GM12872 (cell line): ENCODE results near the gene NEUROG1.

Source experiments
- TF ChIP-seq, protein P1 (sequence below): IDR thresholded peaks from 3 replicates; pipeline ENCODE4 v1.5.1; 2011; ENCODE audit warnings: low read depth, mild to moderate bottlenecking, low read length, moderate library complexity; ENCODE audit not compliant: insufficient read depth

The NEUROG1 gene

GRCh38 chr5:135533794-135534193 is 2.0 kb downstream of the NEUROG1 start:
- TF ChIP-seq, protein P1, sequence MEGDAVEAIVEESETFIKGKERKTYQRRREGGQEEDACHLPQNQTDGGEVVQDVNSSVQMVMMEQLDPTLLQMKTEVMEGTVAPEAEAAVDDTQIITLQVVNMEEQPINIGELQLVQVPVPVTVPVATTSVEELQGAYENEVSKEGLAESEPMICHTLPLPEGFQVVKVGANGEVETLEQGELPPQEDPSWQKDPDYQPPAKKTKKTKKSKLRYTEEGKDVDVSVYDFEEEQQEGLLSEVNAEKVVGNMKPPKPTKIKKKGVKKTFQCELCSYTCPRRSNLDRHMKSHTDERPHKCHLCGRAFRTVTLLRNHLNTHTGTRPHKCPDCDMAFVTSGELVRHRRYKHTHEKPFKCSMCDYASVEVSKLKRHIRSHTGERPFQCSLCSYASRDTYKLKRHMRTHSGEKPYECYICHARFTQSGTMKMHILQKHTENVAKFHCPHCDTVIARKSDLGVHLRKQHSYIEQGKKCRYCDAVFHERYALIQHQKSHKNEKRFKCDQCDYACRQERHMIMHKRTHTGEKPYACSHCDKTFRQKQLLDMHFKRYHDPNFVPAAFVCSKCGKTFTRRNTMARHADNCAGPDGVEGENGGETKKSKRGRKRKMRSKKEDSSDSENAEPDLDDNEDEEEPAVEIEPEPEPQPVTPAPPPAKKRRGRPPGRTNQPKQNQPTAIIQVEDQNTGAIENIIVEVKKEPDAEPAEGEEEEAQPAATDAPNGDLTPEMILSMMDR, result no peak

DNA sequence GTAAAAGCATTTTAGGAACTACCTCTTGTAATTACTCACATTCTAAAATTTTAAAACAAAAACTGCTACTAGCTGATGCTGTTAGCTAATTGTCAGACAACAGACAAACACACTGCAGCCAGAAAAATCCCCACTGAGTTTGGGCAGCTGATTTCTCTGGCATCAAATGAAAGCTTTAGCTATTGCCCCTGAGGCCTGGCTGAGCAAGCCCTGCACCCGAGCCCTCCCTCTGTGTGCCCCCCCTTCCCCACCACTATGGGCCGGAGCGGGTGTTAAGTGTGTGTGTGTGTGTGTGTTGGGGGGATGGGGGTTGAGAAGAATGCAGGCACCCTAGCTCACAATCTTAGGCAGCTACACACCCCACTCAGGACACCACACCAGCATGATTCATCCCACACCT is 2.4 kb downstream of the NEUROG1 start:
- TF ChIP-seq, protein P1, result no peak

- TF ChIP-seq, protein P1, result no peak
Observed at GRCh38 chr5:135526924-135527323, 8.8 kb downstream of the NEUROG1 start.

- TF ChIP-seq, protein P1, result no peak
Observed at GRCh38 chr5:135521964-135522363, 13.8 kb downstream of the NEUROG1 start.

- TF ChIP-seq, protein P1, result no peak
Observed at GRCh38 chr5:135517631-135518030, 18.1 kb downstream of the NEUROG1 start.

DNA sequence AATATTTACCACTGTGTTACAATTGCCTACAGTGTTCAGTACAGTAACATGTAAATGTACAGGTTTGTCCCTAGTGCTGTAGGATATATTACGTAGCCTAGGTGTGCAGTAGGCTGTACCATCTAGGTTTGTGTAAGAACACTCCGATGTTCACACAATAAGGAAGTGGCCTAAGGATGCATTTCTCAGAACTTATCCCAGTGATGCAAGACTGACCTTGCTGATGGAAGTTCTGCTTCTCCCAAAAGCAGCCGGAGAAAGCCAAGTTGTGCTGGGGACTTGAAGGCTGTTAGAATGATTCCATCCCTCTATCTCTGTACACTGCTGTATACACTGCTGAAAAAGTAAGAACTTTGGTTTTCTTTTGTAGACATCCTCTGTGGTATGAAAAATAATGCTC is 21.6 kb downstream of the NEUROG1 start:
- TF ChIP-seq, protein P1, result no peak

GRCh38 chr5:135511761-135512575 is 23.8 kb downstream of the NEUROG1 start:
- TF ChIP-seq, protein P1, result no peak
